Neural cell (in vitro differentiated cells): ENCODE measurements around the gene TSC22D3. TPM values are rescaled to one million over a fixed set of nuclear protein-coding genes. Genes with fewer than 3 reads are reported as not detected.

Experiments used
- H2AFZ ChIP-seq: fragments of 200-600, 300-800 bp; sonication (generic), shearing (Covaris generic); 2 replicates; pipeline ENCODE4 v1.6.0; 2014; ENCODE audit warnings: low read depth, mild to moderate bottlenecking, antibody characterized with exemption, low read length, moderate library complexity
- H3F3A ChIP-seq: fragments of 200-600 bp; shearing (Covaris generic); 2 replicates; pipeline ENCODE4 v1.6.1; 2016; ENCODE audit warnings: mild to moderate bottlenecking, moderate library complexity, mixed read lengths, antibody characterized with exemption, low read length; ENCODE audit not compliant: insufficient read depth, poor library complexity, severe bottlenecking
- H3K27ac ChIP-seq: fragments of 200-600, 300-800 bp; sonication (generic), shearing (Covaris generic); 2 replicates; pipeline ENCODE4 v1.5.1; 2014; ENCODE audit warnings: mild to moderate bottlenecking, low read length, moderate library complexity
- H3K27me3 ChIP-seq: fragments of 300-800, 200-600 bp; sonication (generic), shearing (Covaris generic); 2 replicates; pipeline ENCODE4 v1.6.0; 2014; ENCODE audit warnings: mild to moderate bottlenecking, low read depth, low read length, moderate library complexity; ENCODE audit not compliant: insufficient read depth
- H3K36me3 ChIP-seq: fragments of 300-800, 200-600 bp; sonication (generic), shearing (Covaris generic); 2 replicates; pipeline ENCODE4 v1.5.1; 2014; ENCODE audit warnings: mild to moderate bottlenecking, antibody characterized with exemption, low read length, moderate library complexity; ENCODE audit not compliant: insufficient read depth
- H3K4me2 ChIP-seq: fragments of 300-800, 200-600 bp; sonication (generic), shearing (Covaris generic); 2 replicates; pipeline ENCODE4 v1.6.0; 2014; ENCODE audit warnings: mild to moderate bottlenecking, low read length
- H3K4me3 ChIP-seq: fragments of 300-800, 200-600 bp; sonication (generic), shearing (Covaris generic); 2 replicates; pipeline ENCODE4 v1.5.1; 2014; ENCODE audit warnings: mild to moderate bottlenecking, low read length, moderate library complexity
- H3K79me2 ChIP-seq: fragments of 200-600 bp; shearing (Covaris generic); replicated peaks from 2 replicates; pipeline ENCODE4 v1.6.0; 2014; ENCODE audit warnings: mild to moderate bottlenecking, low read length, moderate library complexity; ENCODE audit not compliant: insufficient read depth
- H3K9ac ChIP-seq: fragments of 300-800, 200-600 bp; sonication (generic), shearing (Covaris generic); 2 replicates; pipeline ENCODE4 v1.6.1; 2016; ENCODE audit warnings: mild to moderate bottlenecking, low read length, mixed read lengths
- H3K9me2 ChIP-seq: fragments of 200-600 bp; shearing (Covaris generic); 2 replicates; pipeline ENCODE4 v1.6.1; 2016; ENCODE audit warnings: mild to moderate bottlenecking, low read length, mixed read lengths; ENCODE audit not compliant: insufficient read depth
- H3K9me3 ChIP-seq: fragments of 200-600, 300-800 bp; sonication (generic), shearing (Covaris generic); 2 replicates; pipeline ENCODE4 v1.6.1; 2016; ENCODE audit warnings: mild to moderate bottlenecking, mixed run types, low read length, moderate library complexity, mixed read lengths
- H4K20me1 ChIP-seq: fragments of 200-600 bp; shearing (Covaris generic); 2 replicates; pipeline ENCODE4 v1.6.1; 2016; ENCODE audit warnings: mild to moderate bottlenecking, mixed run types; ENCODE audit not compliant: insufficient read depth
- CTCF ChIP-seq: fragments of 450-650 bp; IDR thresholded peaks from 2 replicates; pipeline ENCODE4 v1.5.1; 2014; ENCODE audit warnings: antibody characterized with exemption, mild to moderate bottlenecking, moderate library complexity; ENCODE audit not compliant: poor library complexity, severe bottlenecking
- EZH2 ChIP-seq: fragments of 200-600, 300-800 bp; shearing (Covaris generic), sonication (generic); IDR thresholded peaks from 2 replicates; pipeline ENCODE4 v1.6.1; 2014; ENCODE audit warnings: antibody characterized with exemption, low read length, borderline replicate concordance, mild to moderate bottlenecking; ENCODE audit not compliant: insufficient read depth, poor library complexity, severe bottlenecking
- MXI1 ChIP-seq: fragments of 450-650 bp; conservative IDR thresholded peaks from 2 replicates; pipeline ENCODE4 v1.6.1; 2014; ENCODE audit warnings: antibody characterized with exemption, mild to moderate bottlenecking; ENCODE audit not compliant: poor library complexity, severe bottlenecking
- POLR2AphosphoS5 ChIP-seq: IDR thresholded peaks from 2 replicates; pipeline ENCODE4 v1.6.1; 2012
- REST ChIP-seq: IDR thresholded peaks from 2 replicates; pipeline ENCODE4 v1.6.1; 2012; ENCODE audit warnings: borderline replicate concordance
- SMC3 ChIP-seq: fragments of 450-650 bp; conservative IDR thresholded peaks from 2 replicates; pipeline ENCODE4 v1.6.1; 2014; ENCODE audit warnings: antibody characterized with exemption, mild to moderate bottlenecking, moderate library complexity; ENCODE audit not compliant: poor library complexity
- polyA plus RNA-seq: library from polyadenylated mRNA; depleted of rRNA; stranded (reverse); fragments of >200 nt; gene quantifications from 2 replicates; pipeline ENCODE4 v1.2.3, GENCODE V29; 2014

TSC22D3 gene
- polyA plus RNA-seq, 1 donor from 2014 or later: 96.8 TPM

- no peaks in the 10 kb centered on the region for H3K9me3 ChIP-seq
- H3K4me2 ChIP-seq: no peak overlapping the region
- H2AFZ ChIP-seq: no peak overlapping the region
- H3K4me3 ChIP-seq: no peak overlapping the region
- no peaks in the 10 kb centered on the region for H4K20me1 ChIP-seq
- H3K9ac ChIP-seq: no peak overlapping the region
- H3K27me3 ChIP-seq: peaks cover 3% of the 10 kb centered on the region
- H3K36me3 ChIP-seq: no peaks in the 10 kb centered on the region
- no peak overlapping the region for H3K27ac ChIP-seq
- TF ChIP-seq SMC3: no peak
- no peak for TF ChIP-seq MXI1
- TF ChIP-seq CTCF: no peak
- no peak for TF ChIP-seq EZH2
- no peak for TF ChIP-seq REST
- no peaks in the 10 kb centered on the region for H3F3A ChIP-seq
- no peaks in the 10 kb centered on the region for H3K9me2 ChIP-seq
- H3K79me2 ChIP-seq: no peaks in the 10 kb centered on the region
Measured at GRCh38 chrX:107752043-107752442, 23.5 kb downstream of the TSC22D3 start.

- Histone ChIP-seq H3K36me3 (no peaks in the 10 kb centered on the region), H3K27me3 (peaks cover 3% of the 10 kb centered on the region), H3K27ac (no peak overlapping the region), H3K79me2 (no peaks in the 10 kb centered on the region), H2AFZ (no peak overlapping the region), H4K20me1 (no peaks in the 10 kb centered on the region), H3K4me2 (no peak overlapping the region), H3K4me3 (no peak overlapping the region), H3K9me2 (no peaks in the 10 kb centered on the region), H3F3A (no peaks in the 10 kb centered on the region), H3K9me3 (no peaks in the 10 kb centered on the region), H3K9ac (no peak overlapping the region)
- TF ChIP-seq POLR2AphosphoS5: no peak
- no peak for TF ChIP-seq CTCF
Measured at GRCh38 chrX:107750861-107751445, 24.6 kb downstream of the TSC22D3 start.
